Astrocyte (in vitro differentiated cells and primary cell): Measurements from ENCODE around the gene GMDS. TPM values are rescaled to one million over a fixed set of nuclear protein-coding genes. Genes with fewer than 3 reads are reported as not detected.

ENCODE experiments used
- DNase-seq: peaks from one replicate; pipeline ENCODE4 v3.0.0-alpha.2; 2010; ENCODE audit warnings: low read depth
- FAIRE-seq: peaks from 2 replicates; lab custom pipeline; 2011; peaks lifted over from hg19 to GRCh38; lab: Jason Lieb, UNC
- H2AFZ ChIP-seq: 2 replicates; pipeline ENCODE4 v1.6.0; 2012; ENCODE audit warnings: low read depth, low read length, inconsistent platforms
- H3K27ac ChIP-seq: 2 replicates; pipeline ENCODE4 v1.5.1; 2011; ENCODE audit warnings: low read depth, low read length, inconsistent platforms
- H3K27me3 ChIP-seq: 2 replicates; pipeline ENCODE4 v1.6.0; 2011; ENCODE audit warnings: low read length, inconsistent platforms; ENCODE audit not compliant: insufficient read depth
- H3K36me3 ChIP-seq: 2 replicates; pipeline ENCODE4 v1.5.1; 2011; ENCODE audit warnings: low read length, inconsistent platforms; ENCODE audit not compliant: insufficient read depth
- H3K4me1 ChIP-seq: 2 replicates; pipeline ENCODE4 v1.5.1; 2011; ENCODE audit warnings: low read length, inconsistent platforms; ENCODE audit not compliant: insufficient read depth
- H3K4me2 ChIP-seq: 2 replicates; pipeline ENCODE4 v1.6.0; 2012; ENCODE audit warnings: low read length, inconsistent platforms
- H3K4me3 ChIP-seq: 2 replicates; pipeline ENCODE4 v1.5.1; 2011; ENCODE audit warnings: low read depth, mild to moderate bottlenecking, low read length, inconsistent platforms; ENCODE audit not compliant: insufficient read depth
- H3K79me2 ChIP-seq: 2 replicates; pipeline ENCODE4 v1.6.0; 2012; ENCODE audit warnings: mild to moderate bottlenecking, low read length, inconsistent platforms; ENCODE audit not compliant: insufficient read depth
- H3K9ac ChIP-seq: 2 replicates; pipeline ENCODE4 v1.6.0; 2012; ENCODE audit warnings: mild to moderate bottlenecking, low read length, inconsistent platforms
- H3K9me3 ChIP-seq: 2 replicates; pipeline ENCODE4 v1.5.1; 2012; ENCODE audit warnings: low read depth, mild to moderate bottlenecking, low read length, inconsistent platforms; ENCODE audit not compliant: insufficient read depth
- H4K20me1 ChIP-seq: 2 replicates; pipeline ENCODE4 v1.6.0; 2012; ENCODE audit warnings: low read length, inconsistent platforms; ENCODE audit not compliant: insufficient read depth
- H3K27ac Mint-ChIP-seq: one replicate; pipeline ENCODE4 v1.8.0; 2021; ENCODE audit warnings: mild to moderate bottlenecking, mixed read lengths; ENCODE audit not compliant: unreplicated experiment
- H3K27me3 Mint-ChIP-seq: one replicate; pipeline ENCODE4 v1.8.0; 2021; ENCODE audit warnings: low read depth, mixed read lengths; ENCODE audit not compliant: unreplicated experiment
- H3K36me3 Mint-ChIP-seq: one replicate; pipeline ENCODE4 v1.8.0; 2021; ENCODE audit warnings: low read depth, mixed read lengths; ENCODE audit not compliant: unreplicated experiment
- H3K4me1 Mint-ChIP-seq: one replicate; pipeline ENCODE4 v1.8.0; 2021; ENCODE audit warnings: low read depth, mixed read lengths; ENCODE audit not compliant: unreplicated experiment
- H3K4me3 Mint-ChIP-seq: one replicate; pipeline ENCODE4 v1.8.0; 2021; ENCODE audit warnings: mild to moderate bottlenecking, moderate library complexity, mixed read lengths; ENCODE audit not compliant: unreplicated experiment
- H3K9me3 Mint-ChIP-seq: one replicate; pipeline ENCODE4 v1.8.0; 2021; ENCODE audit warnings: mild to moderate bottlenecking, mixed read lengths; ENCODE audit not compliant: unreplicated experiment
- CTCF ChIP-seq: IDR thresholded peaks from 2 replicates; pipeline ENCODE4 v1.5.1; 2011; ENCODE audit warnings: low read depth, mild to moderate bottlenecking, inconsistent platforms, low read length, moderate library complexity; ENCODE audit not compliant: insufficient read depth
- EZH2 ChIP-seq: IDR thresholded peaks from 2 replicates; pipeline ENCODE4 v1.6.1; 2012; ENCODE audit warnings: mild to moderate bottlenecking, low read length, inconsistent platforms; ENCODE audit not compliant: insufficient read depth
- total RNA-seq: library from RNA; stranded (reverse); gene quantifications from 2 replicates; pipeline ENCODE4 v1.2.1, GENCODE V29; 2021

Gene GMDS
- total RNA-seq, 1 donor from 2014 or later: 9.4 TPM

GRCh38 chr6:1800845-1801244, 444.6 kb downstream of the GMDS start:
- H3K27ac Mint-ChIP-seq: no peak overlapping the region
- no peak for FAIRE-seq
- H3K4me1 Mint-ChIP-seq: peaks cover 12% of the 10 kb centered on the region
- no peaks in the 10 kb centered on the region for H3K27me3 Mint-ChIP-seq
- Histone ChIP-seq H3K4me2 (no peak overlapping the region), H2AFZ (no peak overlapping the region), H3K4me1 (peaks cover 11% of the 10 kb centered on the region), H3K79me2 (no peaks in the 10 kb centered on the region), H3K9me3 (no peaks in the 10 kb centered on the region), H3K27ac (no peak overlapping the region), H3K4me3 (no peak overlapping the region), H4K20me1 (no peaks in the 10 kb centered on the region), H3K9ac (no peak overlapping the region), H3K27me3 (no peaks in the 10 kb centered on the region), H3K36me3 (no peaks in the 10 kb centered on the region)
- H3K9me3 Mint-ChIP-seq: peaks cover under 1% of the 10 kb centered on the region
- no peaks in the 10 kb centered on the region for H3K36me3 Mint-ChIP-seq
- TF ChIP-seq CTCF (no peak), EZH2 (no peak)
- no peak overlapping the region for H3K4me3 Mint-ChIP-seq
- DNase-seq: no peak

- H4K20me1 ChIP-seq: no peaks in the 10 kb centered on the region
- H3K9ac ChIP-seq: no peak overlapping the region
- Mint-ChIP-seq H3K27me3 (no peaks in the 10 kb centered on the region), H3K4me3 (no peak overlapping the region), H3K36me3 (no peaks in the 10 kb centered on the region), H3K9me3 (no peaks in the 10 kb centered on the region), H3K4me1 (peaks cover 12% of the 10 kb centered on the region), H3K27ac (no peak overlapping the region)
- peaks cover 11% of the 10 kb centered on the region for H3K4me1 ChIP-seq
- no peaks in the 10 kb centered on the region for H3K79me2 ChIP-seq
- no peaks in the 10 kb centered on the region for H3K9me3 ChIP-seq
- H3K36me3 ChIP-seq: no peaks in the 10 kb centered on the region
- H3K27me3 ChIP-seq: no peaks in the 10 kb centered on the region
- H3K4me3 ChIP-seq: no peak overlapping the region
- FAIRE-seq: no peak
- DNase-seq: no peak
- no peak overlapping the region for H3K27ac ChIP-seq
- no peak overlapping the region for H2AFZ ChIP-seq
- TF ChIP-seq EZH2 (no peak), CTCF (no peak)
- no peak overlapping the region for H3K4me2 ChIP-seq
Measured at GRCh38 chr6:1798965-1799325, 446.5 kb downstream of the GMDS start.

- Histone ChIP-seq H3K4me3 (no peak overlapping the region), H3K36me3 (no peaks in the 10 kb centered on the region), H3K27ac (no peak overlapping the region), H3K9me3 (no peaks in the 10 kb centered on the region), H3K9ac (no peak overlapping the region), H4K20me1 (no peaks in the 10 kb centered on the region), H2AFZ (no peak overlapping the region), H3K4me2 (no peak overlapping the region), H3K79me2 (no peaks in the 10 kb centered on the region), H3K27me3 (no peaks in the 10 kb centered on the region), H3K4me1 (peaks cover 11% of the 10 kb centered on the region)
- DNase-seq: peak; percentile 31
- no peak overlapping the region for H3K4me3 Mint-ChIP-seq
- peaks cover 12% of the 10 kb centered on the region for H3K4me1 Mint-ChIP-seq
- TF ChIP-seq CTCF (no peak), EZH2 (no peak)
- no peaks in the 10 kb centered on the region for H3K27me3 Mint-ChIP-seq
- H3K27ac Mint-ChIP-seq: no peak overlapping the region
- no peaks in the 10 kb centered on the region for H3K9me3 Mint-ChIP-seq
- no peaks in the 10 kb centered on the region for H3K36me3 Mint-ChIP-seq
- no peak for FAIRE-seq
Measured at GRCh38 chr6:1798303-1798964, 447.0 kb downstream of the GMDS start.
